UCSD-AML1 (cell line): ENCODE data around the gene KCNQ5.

Experiments used
- DNase-seq: peaks from one replicate; lab custom pipeline; 2025; ENCODE audit not compliant: unreplicated experiment; lab: John Stamatoyannopoulos, UW

The KCNQ5 gene

GRCh38 chr6:72792692-72793091 is 170.8 kb downstream of the KCNQ5 start:
- DNase-seq = no peak

GRCh38 chr6:72793641-72794395 is 172.0 kb downstream of the KCNQ5 start:
- no peak for DNase-seq

DNA sequence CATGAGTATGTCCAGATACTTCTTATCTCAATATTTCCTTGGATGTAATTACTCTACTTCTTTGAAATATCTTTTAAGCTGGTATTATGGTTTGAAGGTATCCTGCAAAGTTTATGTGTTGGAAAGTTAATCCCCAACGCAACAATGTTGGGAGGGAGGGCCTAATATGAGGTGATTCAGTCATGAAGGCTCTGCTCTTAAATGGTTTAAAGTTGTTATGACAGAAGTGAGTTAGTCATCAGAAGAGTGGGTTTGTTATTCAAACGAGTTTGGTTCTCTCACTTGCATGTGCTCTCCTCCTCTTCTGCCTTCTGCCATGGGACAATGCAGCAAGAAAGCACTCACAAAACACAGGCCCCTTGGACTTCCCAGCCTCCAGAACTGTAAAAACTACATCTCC is 176.3 kb downstream of the KCNQ5 start:
- DNase-seq = no peak

DNA sequence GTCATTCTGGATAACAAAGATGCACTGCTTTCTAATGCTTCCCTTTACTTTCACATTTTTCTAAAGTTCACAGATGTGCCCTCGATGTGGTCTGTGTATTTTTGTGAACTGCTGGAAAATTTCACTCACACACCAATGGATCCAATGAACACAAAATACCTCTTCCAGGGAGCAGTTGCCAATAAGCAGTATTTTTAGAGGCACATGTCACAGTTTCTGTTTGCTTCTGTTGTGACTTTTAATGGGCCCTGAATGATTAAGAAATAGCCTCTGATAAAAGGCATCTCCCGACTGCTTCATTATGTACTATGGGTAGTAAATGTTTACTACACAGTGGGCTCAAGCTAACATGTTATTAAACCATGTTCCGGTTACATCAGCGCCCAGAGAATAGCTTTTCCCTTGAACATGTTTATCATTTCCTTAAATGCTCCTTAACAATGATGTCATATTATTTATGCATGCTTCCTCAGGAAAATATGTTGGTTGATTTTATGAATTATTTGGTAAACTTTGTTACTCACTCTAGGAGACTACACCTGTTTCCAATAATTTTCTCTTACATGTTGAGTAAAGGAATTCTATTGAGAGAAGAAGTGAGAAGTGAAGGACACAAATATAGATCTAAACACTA is 188.0 kb downstream of the KCNQ5 start:
- DNase-seq = no peak

- DNase-seq = no peak
Observed at GRCh38 chr6:72810571-72811280, 188.9 kb downstream of the KCNQ5 start.

- no peak for DNase-seq
Observed at GRCh38 chr6:72811971-72812421, 190.1 kb downstream of the KCNQ5 start.

DNA sequence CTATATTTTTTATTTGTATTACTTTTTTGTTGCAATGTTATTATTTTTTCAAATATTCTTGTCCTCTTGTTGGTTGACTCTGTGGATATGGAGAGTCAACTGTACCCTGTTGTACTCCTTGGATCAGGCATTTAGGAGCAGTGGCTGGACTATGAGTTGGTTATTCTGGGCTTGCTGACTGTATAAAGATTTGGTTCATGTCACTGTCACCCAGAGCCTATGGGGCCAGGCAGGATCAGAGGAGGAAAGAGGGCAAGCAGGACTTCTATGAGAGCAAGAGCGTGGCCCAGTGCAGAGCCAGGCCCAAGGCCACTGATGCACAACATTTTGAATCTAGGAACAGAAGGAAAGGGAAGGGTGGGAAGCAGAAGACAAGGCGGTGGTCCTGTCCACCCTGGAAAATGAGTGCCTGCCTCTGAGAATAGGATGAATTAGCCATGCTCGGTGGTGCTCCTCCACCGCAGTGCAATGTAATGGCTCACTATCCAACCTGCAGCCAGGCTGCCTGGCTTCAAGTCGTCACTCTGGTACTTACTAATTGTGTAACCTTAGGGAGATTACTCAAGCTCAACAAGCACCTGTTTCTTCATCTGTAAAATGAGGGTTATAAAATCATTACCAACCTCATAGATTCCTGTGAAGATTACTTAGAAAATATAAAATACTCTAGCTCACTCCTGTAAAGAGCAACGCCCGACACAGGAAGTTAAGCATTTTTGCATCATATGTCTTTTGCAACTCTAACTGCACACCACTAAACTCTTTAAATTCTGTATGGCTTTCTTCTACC is 192.1 kb downstream of the KCNQ5 start:
- DNase-seq = no peak

GRCh38 chr6:72816022-72816421 is 194.2 kb downstream of the KCNQ5 start:
- no peak for DNase-seq

- DNase-seq = no peak
Observed at GRCh38 chr6:72817208-72817607, 195.3 kb downstream of the KCNQ5 start.

- peak; percentile 12 for DNase-seq
Observed at GRCh38 chr6:72819609-72820008, 197.7 kb downstream of the KCNQ5 start.

DNA sequence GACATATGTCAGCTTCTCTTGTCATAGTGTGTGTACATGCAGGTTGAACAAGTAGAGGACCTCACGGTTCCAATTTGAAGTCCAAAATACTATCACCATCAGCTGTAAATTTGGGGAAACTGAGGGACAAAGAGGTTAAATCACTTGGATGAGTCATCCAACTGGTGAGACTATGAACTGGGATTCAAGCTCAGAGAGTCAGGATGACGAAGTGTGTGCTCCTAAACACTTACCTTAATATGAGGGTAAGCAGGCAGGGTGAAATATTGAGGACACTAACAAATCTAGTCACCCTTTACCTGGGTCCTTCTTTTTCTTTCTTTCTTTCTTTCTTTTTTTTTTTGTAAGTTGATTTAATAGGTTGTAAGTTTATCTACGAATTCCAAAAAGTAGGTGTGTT is 198.3 kb downstream of the KCNQ5 start:
- DNase-seq = no peak

DNA sequence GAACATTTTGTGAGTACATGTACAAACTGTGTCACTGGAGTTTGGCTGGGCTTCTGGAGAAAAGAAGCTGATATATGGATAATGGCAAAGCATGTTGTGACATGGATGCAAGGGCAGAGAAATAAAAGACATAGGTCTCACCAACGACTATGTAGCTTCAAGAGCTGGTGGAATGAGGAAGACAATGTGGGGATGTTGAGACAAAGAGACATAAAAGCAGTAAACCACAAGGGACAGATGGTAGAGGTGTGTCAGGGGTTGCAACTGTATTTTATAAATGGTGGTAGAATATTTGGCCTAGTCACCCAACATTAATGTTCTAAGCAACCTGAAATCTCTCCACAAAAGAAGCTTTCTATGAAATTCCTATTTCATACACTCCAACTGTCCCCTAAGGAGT is 199.0 kb downstream of the KCNQ5 start:
- DNase-seq = no peak

GRCh38 chr6:72822023-72822422 is 200.2 kb downstream of the KCNQ5 start:
- DNase-seq = no peak

GRCh38 chr6:72822691-72823090 is 200.8 kb downstream of the KCNQ5 start:
- DNase-seq = no peak

GRCh38 chr6:72824833-72825232 is 203.0 kb downstream of the KCNQ5 start:
- no peak for DNase-seq

- no peak for DNase-seq
Observed at GRCh38 chr6:72825315-72825911, 203.5 kb downstream of the KCNQ5 start.

- no peak for DNase-seq
Observed at GRCh38 chr6:72826037-72826436, 204.2 kb downstream of the KCNQ5 start.

DNA sequence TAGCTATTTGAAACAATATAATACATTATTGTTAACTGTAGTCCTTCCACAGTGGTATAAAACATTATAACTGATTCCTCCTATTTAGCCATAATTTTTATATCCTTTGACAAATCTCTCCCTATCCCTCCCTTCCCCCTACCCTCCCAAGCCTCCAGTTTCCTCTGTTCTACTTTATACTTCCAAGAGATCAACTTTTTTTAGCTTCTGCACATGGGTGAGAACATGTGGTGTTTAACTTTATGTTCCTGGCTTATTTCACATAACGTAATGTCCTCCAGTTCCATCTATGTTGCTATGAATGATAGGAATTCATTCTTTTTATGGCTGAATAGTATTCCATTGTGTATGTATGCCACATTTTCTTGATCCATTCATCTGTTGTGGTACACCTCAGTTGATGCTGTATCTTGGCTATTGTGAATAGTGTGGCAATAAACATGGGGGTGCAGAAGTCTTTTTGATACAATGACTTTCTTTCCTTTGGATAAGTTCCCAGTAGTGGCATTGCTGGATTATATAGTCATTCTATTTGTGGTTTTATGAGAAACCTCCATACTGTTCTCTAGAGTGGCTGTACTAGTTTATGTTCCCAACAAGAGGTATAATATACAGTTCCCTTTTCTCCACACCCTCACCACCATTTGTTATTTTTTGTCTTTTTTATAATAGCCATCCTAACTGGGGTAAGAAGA is 205.0 kb downstream of the KCNQ5 start:
- no peak for DNase-seq

GRCh38 chr6:72828904-72829303 is 207.0 kb downstream of the KCNQ5 start:
- no peak for DNase-seq

DNA sequence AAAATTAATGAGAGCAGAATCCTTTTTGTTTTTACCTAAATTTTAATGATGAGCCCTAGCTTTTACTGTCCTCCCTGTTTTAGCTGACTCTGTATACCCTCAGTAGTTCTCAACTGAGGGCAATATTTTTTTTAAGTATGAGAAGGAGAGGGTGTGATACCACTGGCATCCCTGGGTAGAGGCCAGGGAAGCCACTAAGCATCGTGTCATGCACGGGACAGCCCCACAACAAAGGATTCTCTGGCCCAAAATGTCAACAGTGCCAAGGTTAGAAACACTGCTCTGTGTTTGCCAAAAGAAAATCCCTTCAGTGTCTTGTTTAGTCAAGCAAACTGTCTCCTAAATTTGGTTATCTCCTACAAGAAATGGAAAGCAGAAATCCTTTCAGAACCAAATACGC is 210.4 kb downstream of the KCNQ5 start:
- DNase-seq = no peak
